Smooth muscle cell (in vitro differentiated cells): ENCODE data around the gene SPIRE1. TPM values are rescaled to one million over a fixed set of nuclear protein-coding genes. Genes with fewer than 3 reads are reported as not detected.

Source experiments
- DNase-seq: peaks from one replicate; lab custom pipeline; 2025; ENCODE audit not compliant: unreplicated experiment; lab: John Stamatoyannopoulos, UW
- H2AFZ ChIP-seq: fragments of 200-600 bp; sonication (generic); 2 replicates; pipeline ENCODE4 v1.6.0; 2016; ENCODE audit warnings: antibody characterized with exemption, low read depth, mild to moderate bottlenecking
- H3F3A ChIP-seq: fragments of 200-600 bp; sonication (generic); 2 replicates; pipeline ENCODE4 v1.6.0; 2017; ENCODE audit warnings: antibody characterized with exemption, low read depth
- H3K27ac ChIP-seq: fragments of 200-600 bp; sonication (generic); 2 replicates; pipeline ENCODE4 v1.5.1; 2016; ENCODE audit warnings: low read depth, mild to moderate bottlenecking
- H3K27me3 ChIP-seq: fragments of 200-600 bp; sonication (generic); 2 replicates; pipeline ENCODE4 v1.6.1; 2016; ENCODE audit warnings: low read depth, mild to moderate bottlenecking
- H3K36me3 ChIP-seq: fragments of 200-600 bp; sonication (generic); 2 replicates; pipeline ENCODE4 v1.5.1; 2016; ENCODE audit warnings: low read depth
- H3K4me1 ChIP-seq: fragments of 200-600 bp; sonication (generic); 2 replicates; pipeline ENCODE4 v1.5.1; 2016; ENCODE audit warnings: low read depth
- H3K4me2 ChIP-seq: fragments of 200-600 bp; sonication (generic); 2 replicates; pipeline ENCODE4 v1.6.0; 2016; ENCODE audit warnings: mild to moderate bottlenecking
- H3K4me3 ChIP-seq: fragments of 200-600 bp; sonication (generic); 2 replicates; pipeline ENCODE4 v1.5.1; 2016; ENCODE audit warnings: mild to moderate bottlenecking
- H3K79me2 ChIP-seq: fragments of 200-600 bp; sonication (generic); 2 replicates; pipeline ENCODE4 v1.6.0; 2016; ENCODE audit warnings: low read depth, mild to moderate bottlenecking
- H3K9ac ChIP-seq: fragments of 200-600 bp; sonication (generic); 2 replicates; pipeline ENCODE4 v1.6.0; 2016; ENCODE audit warnings: low read depth
- H3K9me3 ChIP-seq: fragments of 200-600 bp; sonication (generic); replicated peaks from 2 replicates; pipeline ENCODE4 v1.5.1; 2016; ENCODE audit warnings: low read depth
- H4K20me1 ChIP-seq: fragments of 200-600 bp; sonication (generic); 2 replicates; pipeline ENCODE4 v1.6.0; 2016; ENCODE audit warnings: low read depth
- WGBS: methylation state at CpG from one replicate; pipeline ENCODE4 v1.1.7; 2016; ENCODE audit warnings: low lambda C conversion rate; 5-methylcytosine and 5-hydroxymethylcytosine counted together
- polyA plus RNA-seq: library from polyadenylated mRNA; unstranded; fragments of >200 nt; fragmentation: Nextera tagmentation; extraction: Ambion mirVana; gene quantifications from 2 replicates; pipeline ENCODE4 v1.2.1, GENCODE V29; 2016
- total RNA-seq: library from RNA; depleted of rRNA; stranded (reverse); fragments of >200 nt; gene quantifications from 2 replicates; pipeline ENCODE4 v1.2.3, GENCODE V29; 2014
- TF ChIP-seq, protein P1 (sequence below): fragments of 200-600 bp; sonication (generic); IDR thresholded peaks from 2 replicates; pipeline ENCODE4 v1.5.1; 2017; ENCODE audit warnings: borderline replicate concordance, mild to moderate bottlenecking, antibody characterized with exemption; ENCODE audit not compliant: insufficient read depth, poor library complexity, severe bottlenecking

The SPIRE1 gene
- total and polyA plus RNA-seq, 2 experiments from 2014 or later: 12.6 to 18.1 TPM

DNA sequence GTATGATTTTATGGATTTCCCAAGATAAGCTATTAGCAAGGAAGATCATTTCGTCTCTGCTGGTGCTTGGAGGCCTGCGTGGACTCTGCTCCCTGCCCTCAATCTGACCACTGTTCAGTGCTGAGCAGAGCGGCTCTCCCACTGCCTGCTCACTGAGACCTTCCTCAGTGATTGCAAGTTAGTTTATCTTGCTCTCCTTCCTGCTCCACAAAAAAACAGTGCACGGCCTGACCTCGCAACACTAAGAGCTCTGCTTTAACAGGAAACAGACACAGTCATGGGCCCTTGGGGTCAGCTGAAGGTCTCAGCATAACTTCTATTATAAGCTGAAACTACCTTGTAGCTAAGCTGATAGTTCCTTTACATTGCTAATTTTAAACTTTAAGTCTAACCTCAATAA lies 197.0 kb downstream of the SPIRE1 start:
- Histone ChIP-seq H3K79me2 (no peaks in the 10 kb centered on the region), H3K4me3 (no peak overlapping the region), H3K9ac (no peak overlapping the region), H3K27ac (no peak overlapping the region), H3K4me2 (no peak overlapping the region), H3F3A (no peaks in the 10 kb centered on the region), H3K27me3 (no peaks in the 10 kb centered on the region), H3K9me3 (no peaks in the 10 kb centered on the region), H3K36me3 (peaks cover 4% of the 10 kb centered on the region), H4K20me1 (no peaks in the 10 kb centered on the region), H2AFZ (no peak overlapping the region), H3K4me1 (no peaks in the 10 kb centered on the region)
- no peak for DNase-seq
- TF ChIP-seq, protein P1, sequence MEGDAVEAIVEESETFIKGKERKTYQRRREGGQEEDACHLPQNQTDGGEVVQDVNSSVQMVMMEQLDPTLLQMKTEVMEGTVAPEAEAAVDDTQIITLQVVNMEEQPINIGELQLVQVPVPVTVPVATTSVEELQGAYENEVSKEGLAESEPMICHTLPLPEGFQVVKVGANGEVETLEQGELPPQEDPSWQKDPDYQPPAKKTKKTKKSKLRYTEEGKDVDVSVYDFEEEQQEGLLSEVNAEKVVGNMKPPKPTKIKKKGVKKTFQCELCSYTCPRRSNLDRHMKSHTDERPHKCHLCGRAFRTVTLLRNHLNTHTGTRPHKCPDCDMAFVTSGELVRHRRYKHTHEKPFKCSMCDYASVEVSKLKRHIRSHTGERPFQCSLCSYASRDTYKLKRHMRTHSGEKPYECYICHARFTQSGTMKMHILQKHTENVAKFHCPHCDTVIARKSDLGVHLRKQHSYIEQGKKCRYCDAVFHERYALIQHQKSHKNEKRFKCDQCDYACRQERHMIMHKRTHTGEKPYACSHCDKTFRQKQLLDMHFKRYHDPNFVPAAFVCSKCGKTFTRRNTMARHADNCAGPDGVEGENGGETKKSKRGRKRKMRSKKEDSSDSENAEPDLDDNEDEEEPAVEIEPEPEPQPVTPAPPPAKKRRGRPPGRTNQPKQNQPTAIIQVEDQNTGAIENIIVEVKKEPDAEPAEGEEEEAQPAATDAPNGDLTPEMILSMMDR: no peak
- 46% methylated on average over 5 of the region's 5 CpGs for WGBS

DNA sequence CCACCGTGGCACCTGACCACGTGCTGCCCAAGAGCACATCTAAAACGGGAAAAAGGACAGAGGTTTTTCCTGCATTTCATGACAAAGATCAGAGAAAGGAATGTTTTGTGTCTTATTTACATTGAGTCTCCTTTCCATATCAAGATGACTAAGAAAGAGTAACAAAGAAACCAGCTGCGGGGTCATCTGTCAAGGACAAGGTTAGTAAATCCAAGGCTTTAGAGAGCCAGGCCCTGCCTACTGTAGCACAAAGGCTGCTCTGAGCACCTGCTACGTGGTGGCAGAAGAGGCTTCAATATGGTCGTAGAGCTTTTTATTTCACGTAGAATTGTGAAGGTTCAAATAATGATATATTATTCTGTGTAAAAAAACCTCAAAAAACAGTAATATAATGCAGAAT lies 199.1 kb downstream of the SPIRE1 start:
- Histone ChIP-seq H3K4me3 (no peak overlapping the region), H3K79me2 (no peaks in the 10 kb centered on the region), H3K9ac (no peak overlapping the region), H2AFZ (no peak overlapping the region), H3F3A (no peaks in the 10 kb centered on the region), H3K36me3 (peaks cover 2% of the 10 kb centered on the region), H4K20me1 (no peaks in the 10 kb centered on the region), H3K9me3 (no peaks in the 10 kb centered on the region), H3K4me1 (no peaks in the 10 kb centered on the region), H3K27me3 (no peaks in the 10 kb centered on the region), H3K27ac (no peak overlapping the region), H3K4me2 (no peak overlapping the region)
- TF ChIP-seq, protein P1: no peak
- DNase-seq: no peak
- 91% methylated on average over 7 of the region's 7 CpGs for WGBS

GRCh38 chr18:12456441-12456840 lies 201.5 kb downstream of the SPIRE1 start:
- no peak overlapping the region for H2AFZ ChIP-seq
- no peak for DNase-seq
- H3K27ac ChIP-seq: no peak overlapping the region
- no peaks in the 10 kb centered on the region for H3K4me1 ChIP-seq
- H3K4me3 ChIP-seq: no peak overlapping the region
- no peaks in the 10 kb centered on the region for H4K20me1 ChIP-seq
- no peaks in the 10 kb centered on the region for H3F3A ChIP-seq
- H3K9me3 ChIP-seq: no peaks in the 10 kb centered on the region
- no peak overlapping the region for H3K9ac ChIP-seq
- no peak overlapping the region for H3K4me2 ChIP-seq
- 99% methylated on average over 3 of the region's 3 CpGs for WGBS
- H3K79me2 ChIP-seq: no peaks in the 10 kb centered on the region
- H3K27me3 ChIP-seq: no peaks in the 10 kb centered on the region
- peaks cover 15% of the 10 kb centered on the region for H3K36me3 ChIP-seq
- TF ChIP-seq, protein P1: no peak

GRCh38 chr18:12455496-12455895 lies 202.4 kb downstream of the SPIRE1 start:
- Histone ChIP-seq H4K20me1 (no peaks in the 10 kb centered on the region), H3K9me3 (no peaks in the 10 kb centered on the region), H3K4me1 (no peaks in the 10 kb centered on the region), H3K36me3 (peaks cover 15% of the 10 kb centered on the region), H3K27ac (no peak overlapping the region), H3K4me3 (no peak overlapping the region), H3F3A (no peaks in the 10 kb centered on the region), H3K4me2 (no peak overlapping the region), H2AFZ (no peak overlapping the region), H3K79me2 (no peaks in the 10 kb centered on the region), H3K9ac (no peak overlapping the region), H3K27me3 (no peaks in the 10 kb centered on the region)
- DNase-seq: no peak
- TF ChIP-seq, protein P1: no peak
- 81% methylated on average over 7 of the region's 7 CpGs for WGBS
